Measurements from ENCODE around the gene CDH24. TPM values are rescaled to one million over a fixed set of nuclear protein-coding genes. Genes with fewer than 3 reads are reported as not detected.

CDH24 gene
- total RNA-seq, 5 donors from 2014 or later (not counting 1 experiment from before 2014, with no cell fraction given), result 1.2 to 3.0 (median 1.6) TPM

DNA sequence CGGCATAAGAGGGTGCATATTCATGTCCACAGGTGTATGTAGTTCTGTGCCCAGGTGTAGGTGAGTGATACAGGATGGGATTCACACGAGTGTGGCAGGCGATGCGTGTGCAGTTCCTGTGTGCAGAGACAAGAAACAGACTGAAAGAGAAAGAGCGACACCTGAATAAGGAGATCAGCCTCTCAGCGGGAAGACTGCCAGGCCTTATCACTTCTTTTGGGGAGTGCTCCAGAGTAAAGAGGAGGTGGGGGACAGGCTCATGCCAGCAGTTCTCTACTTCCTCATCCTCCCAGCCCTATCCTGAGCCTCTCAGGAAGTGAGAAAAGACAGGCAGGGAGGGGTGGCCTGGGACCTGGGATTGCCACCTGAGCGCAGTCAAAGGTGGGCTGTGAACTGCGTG is 12.5 kb downstream of the CDH24 start:
- H3K36me3 Mint-ChIP-seq, result no peaks in the 10 kb centered on the region
- WGBS (ENCODE audit: insufficient coverage), result 96% methylated on average over 4 of the region's 8 CpGs
- no peaks in the 10 kb centered on the region for H3K9me3 Mint-ChIP-seq
- POLR2A ChIA-PET, result no interaction called here
- DNase-seq (no peak), ATAC-seq (replicated peaks in 1 of 4) (no peak)
- Histone ChIP-seq H3K27ac (ENCODE audit: low read length) (no peak overlapping the region), H3K4me1 (ENCODE audit: control insufficient read depth in 1 of 2, extremely low read depth in 1 of 2, insufficient read depth in 2 of 2, low read length in 2 of 2) (no peaks in the 10 kb centered on the region), H3K9me3 (no peaks in the 10 kb centered on the region), H3K36me3 (ENCODE audit: control insufficient read depth in 2 of 2, extremely low read depth in 1 of 2, insufficient read depth in 1 of 2, low read length in 1 of 2) (no peaks in the 10 kb centered on the region), H3K4me3 (ENCODE audit: control insufficient read depth in 1 of 2, extremely low read depth in 1 of 2, low read length in 1 of 2) (no peak overlapping the region), H3K27me3 (replicated peaks in 1 of 2; ENCODE audit: control insufficient read depth in 2 of 2, extremely low read depth in 1 of 2, insufficient read depth in 2 of 2, low read length in 1 of 2) (peaks cover 0 to 10% of the 10 kb centered on the region in 2 experiments)
- no peak overlapping the region for H3K4me3 Mint-ChIP-seq
- H3K27me3 Mint-ChIP-seq, result peaks cover 0 to 3% of the 10 kb centered on the region in 2 donors
- CTCF ChIA-PET, result no interaction called here
- no peaks in the 10 kb centered on the region for H3K4me1 Mint-ChIP-seq
- no peak overlapping the region for H3K27ac Mint-ChIP-seq

DNA sequence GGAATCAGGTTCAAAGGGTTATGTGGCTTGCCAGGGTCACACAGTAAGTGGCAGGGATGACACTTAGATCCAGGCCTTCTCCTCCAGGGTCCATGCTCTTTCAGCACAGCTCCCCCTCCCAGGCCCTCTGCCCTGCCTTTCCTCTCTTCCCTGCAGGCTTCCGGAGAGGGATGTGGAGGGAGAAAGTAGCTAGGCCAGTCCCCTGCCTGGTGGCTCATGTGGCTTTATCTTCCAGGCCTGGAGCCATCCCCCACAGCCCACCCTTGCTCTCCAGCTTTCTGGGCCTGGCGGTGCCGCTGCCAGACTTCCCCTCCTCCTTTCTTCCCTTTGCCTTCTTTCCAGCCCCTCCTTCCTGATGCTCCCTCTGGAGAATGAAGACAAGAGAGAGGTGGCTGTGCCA is 13.6 kb downstream of the CDH24 start:
- no peak overlapping the region for H3K27ac ChIP-seq (ENCODE audit: low read length)
- DNase-seq (no peak), ATAC-seq (replicated peaks in 1 of 4) (no peak)
- no peaks in the 10 kb centered on the region for H3K4me1 ChIP-seq (ENCODE audit: control insufficient read depth in 1 of 2, extremely low read depth in 1 of 2, insufficient read depth in 2 of 2, low read length in 2 of 2)
- no peaks in the 10 kb centered on the region for H3K36me3 ChIP-seq (ENCODE audit: control insufficient read depth in 2 of 2, extremely low read depth in 1 of 2, insufficient read depth in 1 of 2, low read length in 1 of 2)
- H3K4me1 Mint-ChIP-seq, result no peaks in the 10 kb centered on the region
- no peaks in the 10 kb centered on the region for H3K9me3 Mint-ChIP-seq
- H3K27me3 ChIP-seq (replicated peaks in 1 of 2; ENCODE audit: control insufficient read depth in 2 of 2, extremely low read depth in 1 of 2, insufficient read depth in 2 of 2, low read length in 1 of 2), result peaks cover 0 to 10% of the 10 kb centered on the region in 2 experiments
- peaks cover 0 to 3% of the 10 kb centered on the region in 2 donors for H3K27me3 Mint-ChIP-seq
- ChIA-PET POLR2A (no interaction called here), CTCF (no interaction called here)
- no peak overlapping the region for H3K4me3 Mint-ChIP-seq
- no peak overlapping the region for H3K27ac Mint-ChIP-seq
- H3K9me3 ChIP-seq, result no peaks in the 10 kb centered on the region
- no CpG with 5 or more reads among the region's 3 CpGs for WGBS (ENCODE audit: insufficient coverage)
- H3K4me3 ChIP-seq (ENCODE audit: control insufficient read depth in 1 of 2, extremely low read depth in 1 of 2, low read length in 1 of 2), result no peak overlapping the region
- H3K36me3 Mint-ChIP-seq, result no peaks in the 10 kb centered on the region

DNA sequence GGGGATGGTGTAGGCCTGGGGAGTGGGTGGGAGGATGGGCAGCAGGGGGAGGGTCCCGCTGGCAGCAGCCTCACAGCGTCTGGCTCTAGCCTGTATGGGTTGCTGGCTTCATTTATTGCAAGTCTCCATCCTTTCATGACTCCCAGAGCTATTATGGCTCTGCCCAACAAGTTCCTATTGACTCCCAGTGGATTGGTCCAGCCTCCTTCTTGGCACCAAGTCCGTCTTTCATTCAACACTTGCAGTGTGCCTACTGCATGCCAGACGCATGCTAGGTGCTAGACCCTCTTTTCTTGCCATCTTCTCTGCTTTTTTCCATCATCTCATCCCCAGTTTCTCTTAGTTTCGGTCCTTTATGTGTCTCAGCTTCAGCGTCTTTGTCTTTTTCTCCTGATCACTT is 14.2 kb downstream of the CDH24 start:
- Histone ChIP-seq H3K9me3 (no peaks in the 10 kb centered on the region), H3K4me1 (ENCODE audit: control insufficient read depth in 1 of 2, extremely low read depth in 1 of 2, insufficient read depth in 2 of 2, low read length in 2 of 2) (no peaks in the 10 kb centered on the region), H3K27ac (ENCODE audit: low read length) (no peak overlapping the region), H3K36me3 (ENCODE audit: control insufficient read depth in 2 of 2, extremely low read depth in 1 of 2, insufficient read depth in 1 of 2, low read length in 1 of 2) (no peaks in the 10 kb centered on the region), H3K27me3 (replicated peaks in 1 of 2; ENCODE audit: control insufficient read depth in 2 of 2, extremely low read depth in 1 of 2, insufficient read depth in 2 of 2, low read length in 1 of 2) (peaks cover 0 to 10% of the 10 kb centered on the region in 2 experiments), H3K4me3 (ENCODE audit: control insufficient read depth in 1 of 2, extremely low read depth in 1 of 2, low read length in 1 of 2) (no peak overlapping the region)
- peaks cover 0 to 3% of the 10 kb centered on the region in 2 donors for H3K27me3 Mint-ChIP-seq
- ChIA-PET POLR2A (no interaction called here), CTCF (no interaction called here)
- ATAC-seq (replicated peaks in 1 of 4) (no peak), DNase-seq (no peak)
- H3K36me3 Mint-ChIP-seq, result no peaks in the 10 kb centered on the region
- 73% methylated on average over 4 of the region's 6 CpGs for WGBS (ENCODE audit: insufficient coverage)
- no peaks in the 10 kb centered on the region for H3K9me3 Mint-ChIP-seq
- no peak overlapping the region for H3K27ac Mint-ChIP-seq
- H3K4me1 Mint-ChIP-seq, result no peaks in the 10 kb centered on the region
- no peak overlapping the region for H3K4me3 Mint-ChIP-seq

DNA sequence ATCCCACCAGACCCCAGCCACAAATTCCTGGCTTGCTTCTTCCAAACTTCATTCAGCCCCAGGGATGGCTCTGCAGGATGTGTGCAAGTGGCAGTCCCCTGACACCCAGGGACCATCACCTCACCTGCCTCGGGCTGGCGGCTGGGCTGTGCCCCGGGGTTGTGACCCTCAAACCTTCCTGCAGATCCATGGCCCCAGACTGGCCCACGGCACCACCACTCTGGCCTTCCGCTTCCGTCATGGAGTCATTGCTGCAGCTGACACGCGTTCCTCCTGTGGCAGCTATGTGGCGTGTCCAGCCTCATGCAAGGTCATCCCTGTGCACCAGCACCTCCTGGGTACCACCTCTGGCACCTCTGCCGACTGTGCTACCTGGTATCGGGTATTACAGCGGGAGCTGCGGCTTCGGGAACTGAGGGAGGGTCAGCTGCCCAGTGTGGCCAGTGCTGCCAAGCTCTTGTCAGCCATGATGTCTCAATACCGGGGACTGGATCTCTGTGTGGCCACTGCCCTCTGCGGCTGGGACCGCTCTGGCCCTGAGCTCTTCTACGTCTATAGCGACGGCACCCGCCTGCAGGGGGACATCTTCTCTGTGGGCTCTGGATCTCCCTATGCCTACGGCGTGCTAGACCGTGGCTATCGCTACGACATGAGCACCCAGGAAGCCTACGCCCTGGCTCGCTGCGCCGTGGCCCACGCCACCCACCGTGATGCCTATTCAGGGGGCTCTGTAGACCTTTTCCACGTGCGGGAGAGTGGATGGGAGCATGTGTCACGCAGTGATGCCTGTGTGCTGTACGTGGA is 15.0 kb downstream of the CDH24 start, which contains the start of gene PSMB11:
PSMB11 (plus strand) TSS at position 51 of the 804 bp plus-strand sequence; CDS start at position 65, 14 bp downstream.
- no peaks in the 10 kb centered on the region for H3K36me3 ChIP-seq (ENCODE audit: control insufficient read depth in 2 of 2, extremely low read depth in 1 of 2, insufficient read depth in 1 of 2, low read length in 1 of 2)
- H3K4me3 ChIP-seq (ENCODE audit: control insufficient read depth in 1 of 2, extremely low read depth in 1 of 2, low read length in 1 of 2), result no peak within 1 kb of the TSS
- no peaks in the 10 kb centered on the region for H3K27me3 Mint-ChIP-seq
- H3K27ac Mint-ChIP-seq, result no peak within 1 kb of the TSS
- H3K4me1 Mint-ChIP-seq, result no peaks in the 10 kb centered on the region
- H3K36me3 Mint-ChIP-seq, result no peaks in the 10 kb centered on the region
- H3K27me3 ChIP-seq (replicated peaks in 1 of 2; ENCODE audit: control insufficient read depth in 2 of 2, extremely low read depth in 1 of 2, insufficient read depth in 2 of 2, low read length in 1 of 2), result peaks cover 0 to 10% of the 10 kb centered on the region in 2 experiments
- H3K4me1 ChIP-seq (ENCODE audit: control insufficient read depth in 1 of 2, extremely low read depth in 1 of 2, insufficient read depth in 2 of 2, low read length in 2 of 2), result no peaks in the 10 kb centered on the region
- no peak within 1 kb of the TSS for H3K27ac ChIP-seq (ENCODE audit: low read length)
- no peaks in the 10 kb centered on the region for H3K9me3 Mint-ChIP-seq
- WGBS (ENCODE audit: insufficient coverage), result 94% methylated on average over 33 of the region's 36 CpGs
- ChIA-PET POLR2A (no interaction called here), CTCF (no interaction called here)
- no peak within 1 kb of the TSS for H3K4me3 Mint-ChIP-seq
- no peak for DNase-seq
- no peaks in the 10 kb centered on the region for H3K9me3 ChIP-seq
- no peak for ATAC-seq (replicated peaks in 1 of 4)

DNA sequence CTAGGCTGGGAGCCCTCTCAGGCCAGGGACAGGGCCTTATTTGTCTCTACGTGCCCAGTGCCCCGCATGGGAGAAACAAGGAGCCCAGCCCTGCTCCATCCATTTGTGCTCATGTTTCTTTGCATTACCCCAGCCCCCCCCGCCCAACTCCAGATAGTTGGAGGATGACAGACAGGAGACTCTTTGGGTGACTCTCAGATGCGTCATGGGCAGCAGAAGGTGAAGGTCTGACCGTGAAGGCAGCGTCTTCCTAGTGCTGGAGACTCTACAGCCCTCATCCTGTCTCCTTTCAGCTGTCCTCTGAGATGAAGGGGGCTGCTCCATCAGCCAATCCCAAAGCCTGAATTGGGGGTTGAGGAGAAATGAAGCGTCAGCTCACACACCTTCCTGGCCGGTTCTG is 15.6 kb downstream of the CDH24 start:
- Mint-ChIP-seq H3K27ac (no peak overlapping the region), H3K4me3 (no peak overlapping the region), H3K27me3 (no peaks in the 10 kb centered on the region), H3K9me3 (no peaks in the 10 kb centered on the region), H3K36me3 (no peaks in the 10 kb centered on the region), H3K4me1 (no peaks in the 10 kb centered on the region)
- H3K27me3 ChIP-seq (replicated peaks in 1 of 2; ENCODE audit: control insufficient read depth in 2 of 2, extremely low read depth in 1 of 2, insufficient read depth in 2 of 2, low read length in 1 of 2), result peaks cover 0 to 10% of the 10 kb centered on the region in 2 experiments
- WGBS (ENCODE audit: insufficient coverage), result 92% methylated on average over 2 of the region's 8 CpGs
- ATAC-seq (replicated peaks in 1 of 4) (no peak), DNase-seq (no peak)
- H3K27ac ChIP-seq (ENCODE audit: low read length), result no peak overlapping the region
- no peaks in the 10 kb centered on the region for H3K36me3 ChIP-seq (ENCODE audit: control insufficient read depth in 2 of 2, extremely low read depth in 1 of 2, insufficient read depth in 1 of 2, low read length in 1 of 2)
- H3K4me1 ChIP-seq (ENCODE audit: control insufficient read depth in 1 of 2, extremely low read depth in 1 of 2, insufficient read depth in 2 of 2, low read length in 2 of 2), result no peaks in the 10 kb centered on the region
- no peak overlapping the region for H3K4me3 ChIP-seq (ENCODE audit: control insufficient read depth in 1 of 2, extremely low read depth in 1 of 2, low read length in 1 of 2)
- H3K9me3 ChIP-seq, result no peaks in the 10 kb centered on the region
- POLR2A ChIA-PET, result interaction anchor here in 1 of 2 donors (0.6 kb wide), 1 partner anchor 1154 kb away, joined by 6 read pairs; no protein-coding TSS in a partner anchor
- CTCF ChIA-PET, result interaction anchor here in 1 of 2 donors (1.2 kb wide), 1 partner anchor 9 kb away, joined by 4 read pairs; no protein-coding TSS in a partner anchor

DNA sequence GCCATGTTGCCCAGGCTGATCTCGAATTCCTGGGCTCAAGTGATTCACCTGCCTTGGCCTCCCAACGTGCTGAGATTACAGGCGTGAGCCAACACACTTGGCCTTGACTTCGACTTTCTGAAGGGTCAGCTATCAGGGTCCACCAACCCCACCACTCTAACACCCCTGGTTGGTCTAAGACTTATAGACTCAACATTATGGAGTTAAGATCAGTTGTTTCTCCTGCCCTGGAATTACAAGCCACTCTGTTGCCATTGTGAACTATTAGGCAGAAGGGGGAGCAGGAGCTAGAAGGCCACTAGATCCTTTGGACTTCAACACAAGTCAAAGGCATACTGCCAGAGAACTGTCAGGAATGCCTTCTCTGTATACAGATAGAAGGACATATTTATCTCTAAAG is 17.2 kb downstream of the CDH24 start:
- no peak overlapping the region for H3K4me3 ChIP-seq (ENCODE audit: control insufficient read depth in 1 of 2, extremely low read depth in 1 of 2, low read length in 1 of 2)
- no peaks in the 10 kb centered on the region for H3K36me3 ChIP-seq (ENCODE audit: control insufficient read depth in 2 of 2, extremely low read depth in 1 of 2, insufficient read depth in 1 of 2, low read length in 1 of 2)
- H3K9me3 ChIP-seq, result no peaks in the 10 kb centered on the region
- Mint-ChIP-seq H3K36me3 (no peaks in the 10 kb centered on the region), H3K27ac (no peak overlapping the region), H3K9me3 (no peaks in the 10 kb centered on the region), H3K27me3 (no peaks in the 10 kb centered on the region), H3K4me1 (peaks cover 4 to 8% (median 8%) of the 10 kb centered on the region in 3 donors), H3K4me3 (no peak overlapping the region)
- H3K27me3 ChIP-seq (replicated peaks in 1 of 2; ENCODE audit: control insufficient read depth in 2 of 2, extremely low read depth in 1 of 2, insufficient read depth in 2 of 2, low read length in 1 of 2), result peaks cover 0 to 10% of the 10 kb centered on the region in 2 experiments
- no peak for ATAC-seq (replicated peaks in 1 of 4)
- no peak for DNase-seq
- CTCF ChIA-PET, result interaction anchor here in 1 of 2 donors (1.4 to 1.5 kb wide), 2 partner anchors 47 to 54 kb away, joined by 3 to 4 read pairs; no protein-coding TSS in a partner anchor
- no peak overlapping the region for H3K27ac ChIP-seq (ENCODE audit: low read length)
- peaks cover 0 to 2% of the 10 kb centered on the region in 2 experiments for H3K4me1 ChIP-seq (ENCODE audit: control insufficient read depth in 1 of 2, extremely low read depth in 1 of 2, insufficient read depth in 2 of 2, low read length in 2 of 2)
- WGBS (ENCODE audit: insufficient coverage), result no CpG with 5 or more reads among the region's 4 CpGs
- POLR2A ChIA-PET, result interaction anchor here in 1 of 2 donors (0.6 kb wide), 1 partner anchor 39 kb away, joined by 17 read pairs; no protein-coding TSS in a partner anchor

All from T-cell (primary cell).